ENCODE data around the gene ORC1. TPM values are rescaled to one million over a fixed set of nuclear protein-coding genes. Genes with fewer than 3 reads are reported as not detected.
"Not testable (repeated sequence)": the region's sequence is repeated elsewhere in the genome, so short reads cannot be mapped to it uniquely, and the experiment has no call there.

Gene ORC1
- total RNA-seq, 1 donor from 2014 or later = 4.7 TPM

DNA sequence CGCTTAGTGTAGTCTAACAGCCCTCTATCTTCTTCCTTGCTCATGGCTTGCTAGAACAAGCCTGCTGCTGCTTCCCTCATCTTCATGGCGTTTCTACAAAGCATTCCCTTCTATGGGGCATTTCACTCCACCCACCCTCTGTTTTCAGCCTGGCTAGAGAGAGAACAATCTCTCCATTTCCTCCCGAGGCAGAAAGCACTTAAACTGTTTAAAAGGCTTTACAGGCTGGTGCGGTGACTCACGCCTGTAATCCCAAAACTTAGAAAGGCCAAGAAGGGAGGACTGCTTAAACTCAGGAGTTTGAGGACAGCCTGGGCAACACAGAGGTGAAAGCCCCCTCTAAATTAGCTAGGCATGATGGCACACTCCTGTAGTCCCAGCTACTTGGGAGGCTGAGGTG is 17.8 kb downstream of the ORC1 start:
- TF ChIP-seq, protein P1, sequence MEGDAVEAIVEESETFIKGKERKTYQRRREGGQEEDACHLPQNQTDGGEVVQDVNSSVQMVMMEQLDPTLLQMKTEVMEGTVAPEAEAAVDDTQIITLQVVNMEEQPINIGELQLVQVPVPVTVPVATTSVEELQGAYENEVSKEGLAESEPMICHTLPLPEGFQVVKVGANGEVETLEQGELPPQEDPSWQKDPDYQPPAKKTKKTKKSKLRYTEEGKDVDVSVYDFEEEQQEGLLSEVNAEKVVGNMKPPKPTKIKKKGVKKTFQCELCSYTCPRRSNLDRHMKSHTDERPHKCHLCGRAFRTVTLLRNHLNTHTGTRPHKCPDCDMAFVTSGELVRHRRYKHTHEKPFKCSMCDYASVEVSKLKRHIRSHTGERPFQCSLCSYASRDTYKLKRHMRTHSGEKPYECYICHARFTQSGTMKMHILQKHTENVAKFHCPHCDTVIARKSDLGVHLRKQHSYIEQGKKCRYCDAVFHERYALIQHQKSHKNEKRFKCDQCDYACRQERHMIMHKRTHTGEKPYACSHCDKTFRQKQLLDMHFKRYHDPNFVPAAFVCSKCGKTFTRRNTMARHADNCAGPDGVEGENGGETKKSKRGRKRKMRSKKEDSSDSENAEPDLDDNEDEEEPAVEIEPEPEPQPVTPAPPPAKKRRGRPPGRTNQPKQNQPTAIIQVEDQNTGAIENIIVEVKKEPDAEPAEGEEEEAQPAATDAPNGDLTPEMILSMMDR (IDR thresholded peaks at IDR 0.05; ENCODE audit: unreplicated experiment) = no peak
- no peak for DNase-seq (ENCODE audit: low spot score in 2 of 2, unreplicated experiment in 2 of 2)
- Mint-ChIP-seq H3K9me3 (no peaks in the 10 kb centered on the region), H3K4me1 (no peaks in the 10 kb centered on the region), H3K4me3 (no peak overlapping the region), H3K27me3 (ENCODE audit: low read depth) (no peaks in the 10 kb centered on the region), H3K36me3 (peaks cover 12% of the 10 kb centered on the region), H3K27ac (no peak overlapping the region)

DNA sequence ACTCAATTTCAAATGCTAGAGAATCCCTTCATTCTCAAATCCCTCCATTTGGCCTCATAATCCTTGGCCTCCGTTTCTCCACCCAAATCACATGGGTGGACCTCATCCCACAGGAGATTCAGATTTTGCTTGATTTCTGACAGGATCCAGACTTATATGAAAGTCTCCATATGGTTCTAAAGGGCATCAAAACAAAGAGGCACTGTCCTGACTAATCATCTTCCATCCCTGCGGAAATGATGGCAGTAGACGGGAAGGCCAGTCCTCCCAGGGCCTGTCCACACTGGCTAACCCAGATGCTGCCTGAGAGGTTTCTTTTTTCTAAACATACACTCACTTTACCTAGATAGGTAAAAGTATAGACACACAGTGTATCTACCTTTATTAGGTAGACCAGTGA is 18.8 kb downstream of the ORC1 start:
- H3K4me3 Mint-ChIP-seq = no peak overlapping the region
- H3K4me1 Mint-ChIP-seq = no peaks in the 10 kb centered on the region
- peaks cover 10% of the 10 kb centered on the region for H3K36me3 Mint-ChIP-seq
- H3K27ac Mint-ChIP-seq = no peak overlapping the region
- DNase-seq (ENCODE audit: low spot score in 2 of 2, unreplicated experiment in 2 of 2) = no peak
- TF ChIP-seq, protein P1 (IDR thresholded peaks at IDR 0.05; ENCODE audit: unreplicated experiment) = no peak
- no peaks in the 10 kb centered on the region for H3K27me3 Mint-ChIP-seq (ENCODE audit: low read depth)
- H3K9me3 Mint-ChIP-seq = no peaks in the 10 kb centered on the region

DNA sequence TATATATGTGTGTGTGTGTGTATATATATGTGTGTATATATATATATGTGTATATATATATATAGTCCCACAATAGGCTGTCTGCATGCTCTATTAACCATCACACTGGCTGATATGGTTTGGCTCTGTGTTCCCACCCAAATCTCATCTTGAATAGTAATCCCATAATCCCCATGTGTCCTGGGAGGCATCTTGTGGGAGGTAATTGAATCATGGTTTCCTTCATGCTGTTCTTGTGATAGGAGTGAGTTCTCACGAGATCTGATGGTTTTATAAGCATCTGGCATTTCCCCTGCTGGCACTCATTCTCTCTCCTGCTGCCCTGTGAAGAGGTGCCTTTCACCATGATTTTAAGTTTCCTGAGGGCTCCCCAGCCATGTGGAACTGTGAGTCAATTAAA is 34.4 kb downstream of the ORC1 start:
- not testable (repeated sequence) for H3K27me3 Mint-ChIP-seq (ENCODE audit: low read depth); H3K9me3 Mint-ChIP-seq; H3K36me3 Mint-ChIP-seq; H3K4me3 Mint-ChIP-seq; H3K27ac Mint-ChIP-seq; DNase-seq (ENCODE audit: low spot score in 2 of 2, unreplicated experiment in 2 of 2)
- H3K4me1 Mint-ChIP-seq = peaks cover 25% of the 10 kb centered on the region

DNA sequence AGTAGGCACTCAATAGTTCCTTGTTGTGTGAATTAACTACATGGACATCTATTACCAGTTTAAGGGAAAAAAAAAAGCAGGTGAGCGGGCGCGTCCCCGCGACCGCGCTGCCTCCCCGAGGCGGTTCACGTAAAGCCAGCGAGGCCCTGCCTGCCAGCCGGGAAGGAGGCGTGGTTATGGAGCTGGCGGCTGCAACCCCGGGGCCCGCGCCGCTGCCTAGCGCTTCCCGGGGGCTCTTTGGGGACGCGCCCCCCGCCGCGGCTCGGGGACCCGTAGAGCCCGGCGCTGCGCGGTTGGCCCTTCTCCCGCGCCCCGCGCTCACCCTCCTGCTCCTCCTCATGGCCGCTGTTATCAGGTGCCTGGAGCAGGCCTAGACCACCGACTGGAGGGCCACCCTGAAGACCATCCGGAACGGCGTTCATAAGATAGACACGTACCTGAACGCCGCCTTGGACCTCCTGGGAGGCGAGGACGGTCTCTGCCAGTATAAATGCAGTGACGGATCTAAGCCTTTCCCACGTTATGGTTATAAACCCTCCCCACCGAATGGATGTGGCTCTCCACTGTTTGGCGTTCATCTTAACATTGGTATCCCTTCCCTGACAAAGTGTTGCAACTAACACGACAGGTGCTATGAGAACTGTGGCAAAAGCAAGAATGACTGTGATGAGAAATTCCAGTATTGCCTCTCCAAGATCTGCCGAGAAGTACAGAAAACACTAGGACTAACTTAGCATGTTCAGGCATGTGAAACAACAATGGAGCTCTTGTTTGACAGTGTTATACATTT is 35.6 kb downstream of the ORC1 start:
- Mint-ChIP-seq H3K36me3 (no peaks in the 10 kb centered on the region), H3K9me3 (no peaks in the 10 kb centered on the region), H3K27me3 (ENCODE audit: low read depth) (no peaks in the 10 kb centered on the region), H3K4me1 (peaks cover 30% of the 10 kb centered on the region), H3K27ac (peak overlapping the region; percentile 81), H3K4me3 (peak overlapping the region; percentile 68)
- DNase-seq (ENCODE audit: low spot score in 2 of 2, unreplicated experiment in 2 of 2) = peak in 1 of 2 experiments; percentile 72
- TF ChIP-seq, protein P1 (IDR thresholded peaks at IDR 0.05; ENCODE audit: unreplicated experiment) = no peak

DNA sequence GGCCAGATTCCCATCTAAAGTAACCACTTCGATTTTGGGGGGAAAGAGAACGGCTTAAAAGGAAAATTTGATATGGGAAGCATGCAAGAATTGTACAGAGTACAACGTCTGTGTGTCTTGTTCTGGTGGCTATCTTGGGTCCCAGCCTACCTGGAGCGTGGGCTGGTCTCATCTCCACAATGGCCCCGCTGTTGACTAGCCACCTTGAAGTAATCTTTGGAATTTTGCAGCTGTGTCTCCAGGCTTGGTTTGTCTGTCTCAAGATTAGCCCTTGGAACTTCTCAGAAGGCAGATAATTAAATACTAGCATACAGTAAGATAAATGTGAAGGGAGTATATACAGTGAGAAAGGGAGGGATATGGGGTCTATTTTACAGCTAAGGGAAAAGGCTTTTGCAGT is 37.0 kb downstream of the ORC1 start:
- no peak for DNase-seq (ENCODE audit: low spot score in 2 of 2, unreplicated experiment in 2 of 2)
- Mint-ChIP-seq H3K4me1 (peaks cover 30% of the 10 kb centered on the region), H3K36me3 (no peaks in the 10 kb centered on the region), H3K27ac (no peak overlapping the region), H3K9me3 (no peaks in the 10 kb centered on the region), H3K4me3 (peak overlapping the region; percentile 93), H3K27me3 (ENCODE audit: low read depth) (no peaks in the 10 kb centered on the region)
- TF ChIP-seq, protein P1 (IDR thresholded peaks at IDR 0.05; ENCODE audit: unreplicated experiment) = no peak

DNA sequence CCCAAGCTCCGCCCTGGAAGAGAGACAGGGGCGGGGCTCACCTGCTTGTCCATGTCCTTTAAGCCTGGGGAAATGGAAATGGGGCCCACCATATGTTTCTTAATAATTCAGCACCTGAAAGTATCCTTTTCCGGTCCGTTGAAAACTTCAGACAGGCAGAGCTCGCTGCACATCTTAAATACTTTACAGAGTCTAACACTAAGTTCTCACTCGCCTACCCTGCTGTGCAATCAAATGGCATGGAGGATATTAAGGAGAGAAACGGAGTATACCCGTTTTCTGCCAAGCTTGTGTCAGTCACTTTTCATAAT is 37.8 kb downstream of the ORC1 start:
- peak overlapping the region; percentile 93 for H3K4me3 Mint-ChIP-seq
- H3K4me1 Mint-ChIP-seq = peaks cover 30% of the 10 kb centered on the region
- no peak for DNase-seq (ENCODE audit: low spot score in 2 of 2, unreplicated experiment in 2 of 2)
- TF ChIP-seq, protein P1 (IDR thresholded peaks at IDR 0.05; ENCODE audit: unreplicated experiment) = no peak
- H3K36me3 Mint-ChIP-seq = peaks cover 4% of the 10 kb centered on the region
- H3K27me3 Mint-ChIP-seq (ENCODE audit: low read depth) = no peaks in the 10 kb centered on the region
- H3K27ac Mint-ChIP-seq = peak overlapping the region; percentile 83
- H3K9me3 Mint-ChIP-seq = no peaks in the 10 kb centered on the region

Data from mesothelial cell of epicardium (in vitro differentiated cells).